Smooth muscle cell (in vitro differentiated cells): ENCODE results near the gene UBE2Q1. TPM values are rescaled to one million over a fixed set of nuclear protein-coding genes. Genes with fewer than 3 reads are reported as not detected.

Experiments
- DNase-seq: peaks from one replicate; lab custom pipeline; 2025; ENCODE audit not compliant: unreplicated experiment; lab: John Stamatoyannopoulos, UW
- H2AFZ ChIP-seq: fragments of 200-600 bp; sonication (generic); 2 replicates; pipeline ENCODE4 v1.6.0; 2016; ENCODE audit warnings: antibody characterized with exemption, low read depth, mild to moderate bottlenecking
- H3F3A ChIP-seq: fragments of 200-600 bp; sonication (generic); 2 replicates; pipeline ENCODE4 v1.6.0; 2017; ENCODE audit warnings: antibody characterized with exemption, low read depth
- H3K27ac ChIP-seq: fragments of 200-600 bp; sonication (generic); 2 replicates; pipeline ENCODE4 v1.5.1; 2016; ENCODE audit warnings: low read depth, mild to moderate bottlenecking
- H3K27me3 ChIP-seq: fragments of 200-600 bp; sonication (generic); 2 replicates; pipeline ENCODE4 v1.6.1; 2016; ENCODE audit warnings: low read depth, mild to moderate bottlenecking
- H3K36me3 ChIP-seq: fragments of 200-600 bp; sonication (generic); 2 replicates; pipeline ENCODE4 v1.5.1; 2016; ENCODE audit warnings: low read depth
- H3K4me1 ChIP-seq: fragments of 200-600 bp; sonication (generic); 2 replicates; pipeline ENCODE4 v1.5.1; 2016; ENCODE audit warnings: low read depth
- H3K4me2 ChIP-seq: fragments of 200-600 bp; sonication (generic); 2 replicates; pipeline ENCODE4 v1.6.0; 2016; ENCODE audit warnings: mild to moderate bottlenecking
- H3K4me3 ChIP-seq: fragments of 200-600 bp; sonication (generic); 2 replicates; pipeline ENCODE4 v1.5.1; 2016; ENCODE audit warnings: mild to moderate bottlenecking
- H3K79me2 ChIP-seq: fragments of 200-600 bp; sonication (generic); 2 replicates; pipeline ENCODE4 v1.6.0; 2016; ENCODE audit warnings: low read depth, mild to moderate bottlenecking
- H3K9ac ChIP-seq: fragments of 200-600 bp; sonication (generic); 2 replicates; pipeline ENCODE4 v1.6.0; 2016; ENCODE audit warnings: low read depth
- H3K9me3 ChIP-seq: fragments of 200-600 bp; sonication (generic); replicated peaks from 2 replicates; pipeline ENCODE4 v1.5.1; 2016; ENCODE audit warnings: low read depth
- H4K20me1 ChIP-seq: fragments of 200-600 bp; sonication (generic); 2 replicates; pipeline ENCODE4 v1.6.0; 2016; ENCODE audit warnings: low read depth
- WGBS: methylation state at CpG from one replicate; pipeline ENCODE4 v1.1.7; 2016; ENCODE audit warnings: low lambda C conversion rate; 5-methylcytosine and 5-hydroxymethylcytosine counted together
- polyA plus RNA-seq: library from polyadenylated mRNA; unstranded; fragments of >200 nt; fragmentation: Nextera tagmentation; extraction: Ambion mirVana; gene quantifications from 2 replicates; pipeline ENCODE4 v1.2.1, GENCODE V29; 2016
- total RNA-seq: library from RNA; depleted of rRNA; stranded (reverse); fragments of >200 nt; gene quantifications from 2 replicates; pipeline ENCODE4 v1.2.3, GENCODE V29; 2014
- TF ChIP-seq, protein P1 (sequence below): fragments of 200-600 bp; sonication (generic); IDR thresholded peaks from 2 replicates; pipeline ENCODE4 v1.5.1; 2017; ENCODE audit warnings: borderline replicate concordance, mild to moderate bottlenecking, antibody characterized with exemption; ENCODE audit not compliant: insufficient read depth, poor library complexity, severe bottlenecking

The UBE2Q1 gene
- total and polyA plus RNA-seq, 2 experiments from 2014 or later = 15.1 to 37.9 TPM

DNA sequence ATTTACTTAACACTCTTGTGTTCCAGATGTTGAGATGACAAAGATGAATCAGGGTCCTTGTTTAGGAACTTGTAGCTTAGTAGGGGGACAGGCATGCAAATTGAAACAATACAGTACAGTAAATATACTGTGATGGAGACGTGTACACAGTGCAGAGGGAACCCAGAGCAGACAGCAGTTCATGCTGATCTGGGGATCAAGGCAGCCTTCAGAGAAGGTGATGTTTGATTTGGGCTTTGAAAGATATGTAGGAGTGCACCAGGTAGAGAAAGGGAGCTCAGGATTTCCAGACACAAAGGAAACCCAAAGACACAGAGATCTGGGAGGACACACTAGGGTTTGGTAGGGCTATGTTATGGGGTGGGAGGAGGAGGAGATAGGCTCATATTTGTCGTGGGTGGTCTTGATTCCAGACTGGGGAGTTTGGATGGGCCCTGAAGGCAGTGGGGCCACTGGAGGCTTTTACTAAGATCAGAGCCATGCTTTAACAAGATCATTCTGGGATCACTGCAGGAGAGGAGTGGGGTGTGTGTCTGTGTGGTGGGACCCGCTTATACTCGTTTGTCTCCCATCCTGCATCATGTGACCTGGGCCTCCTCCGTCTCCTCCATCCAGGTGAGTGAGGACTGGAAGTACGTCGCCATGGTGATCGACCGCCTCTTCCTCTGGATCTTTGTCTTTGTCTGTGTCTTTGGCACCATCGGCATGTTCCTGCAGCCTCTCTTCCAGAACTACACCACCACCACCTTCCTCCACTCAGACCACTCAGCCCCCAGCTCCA is 16.9 kb upstream of the UBE2Q1 start:
- H3K9ac ChIP-seq = no peak overlapping the region
- TF ChIP-seq, protein P1, sequence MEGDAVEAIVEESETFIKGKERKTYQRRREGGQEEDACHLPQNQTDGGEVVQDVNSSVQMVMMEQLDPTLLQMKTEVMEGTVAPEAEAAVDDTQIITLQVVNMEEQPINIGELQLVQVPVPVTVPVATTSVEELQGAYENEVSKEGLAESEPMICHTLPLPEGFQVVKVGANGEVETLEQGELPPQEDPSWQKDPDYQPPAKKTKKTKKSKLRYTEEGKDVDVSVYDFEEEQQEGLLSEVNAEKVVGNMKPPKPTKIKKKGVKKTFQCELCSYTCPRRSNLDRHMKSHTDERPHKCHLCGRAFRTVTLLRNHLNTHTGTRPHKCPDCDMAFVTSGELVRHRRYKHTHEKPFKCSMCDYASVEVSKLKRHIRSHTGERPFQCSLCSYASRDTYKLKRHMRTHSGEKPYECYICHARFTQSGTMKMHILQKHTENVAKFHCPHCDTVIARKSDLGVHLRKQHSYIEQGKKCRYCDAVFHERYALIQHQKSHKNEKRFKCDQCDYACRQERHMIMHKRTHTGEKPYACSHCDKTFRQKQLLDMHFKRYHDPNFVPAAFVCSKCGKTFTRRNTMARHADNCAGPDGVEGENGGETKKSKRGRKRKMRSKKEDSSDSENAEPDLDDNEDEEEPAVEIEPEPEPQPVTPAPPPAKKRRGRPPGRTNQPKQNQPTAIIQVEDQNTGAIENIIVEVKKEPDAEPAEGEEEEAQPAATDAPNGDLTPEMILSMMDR = no peak
- no peaks in the 10 kb centered on the region for H4K20me1 ChIP-seq
- no peak overlapping the region for H3K4me3 ChIP-seq
- no peaks in the 10 kb centered on the region for H3K9me3 ChIP-seq
- H3K4me1 ChIP-seq = no peaks in the 10 kb centered on the region
- no peak overlapping the region for H2AFZ ChIP-seq
- H3K79me2 ChIP-seq = no peaks in the 10 kb centered on the region
- no peak for DNase-seq
- no peak overlapping the region for H3K4me2 ChIP-seq
- no peak overlapping the region for H3K27ac ChIP-seq
- peaks cover 2% of the 10 kb centered on the region for H3K27me3 ChIP-seq
- no peaks in the 10 kb centered on the region for H3F3A ChIP-seq
- no peaks in the 10 kb centered on the region for H3K36me3 ChIP-seq
- WGBS = 84% methylated on average over 10 of the region's 10 CpGs

DNA sequence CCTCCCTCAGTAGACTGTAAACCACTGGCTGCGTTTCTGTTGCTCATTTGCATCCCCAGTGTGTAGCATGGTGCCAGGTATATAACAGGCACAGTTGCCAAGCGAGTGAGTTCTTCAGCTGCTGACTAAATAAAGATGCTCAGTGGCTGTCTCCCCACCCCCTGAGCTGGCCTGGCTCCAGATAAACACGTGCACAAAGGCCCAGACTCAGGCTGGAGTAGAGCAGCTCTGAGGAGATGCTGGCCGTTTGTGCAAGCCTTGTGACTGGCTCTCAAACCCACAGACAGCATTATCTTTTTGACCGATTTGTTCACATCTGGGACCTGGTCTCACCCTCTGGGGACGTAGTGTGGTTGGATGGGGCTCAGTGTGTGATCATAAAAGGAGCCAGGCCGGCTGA is 16.3 kb upstream of the UBE2Q1 start:
- DNase-seq = no peak
- H4K20me1 ChIP-seq = no peaks in the 10 kb centered on the region
- no peaks in the 10 kb centered on the region for H3F3A ChIP-seq
- no peak overlapping the region for H2AFZ ChIP-seq
- no peaks in the 10 kb centered on the region for H3K79me2 ChIP-seq
- H3K36me3 ChIP-seq = no peaks in the 10 kb centered on the region
- H3K27me3 ChIP-seq = peaks cover 8% of the 10 kb centered on the region
- no peak overlapping the region for H3K4me3 ChIP-seq
- no peaks in the 10 kb centered on the region for H3K9me3 ChIP-seq
- no peak overlapping the region for H3K4me2 ChIP-seq
- 34% methylated on average over 7 of the region's 7 CpGs for WGBS
- no peak overlapping the region for H3K9ac ChIP-seq
- no peak overlapping the region for H3K27ac ChIP-seq
- H3K4me1 ChIP-seq = no peaks in the 10 kb centered on the region
- TF ChIP-seq, protein P1 = no peak

DNA sequence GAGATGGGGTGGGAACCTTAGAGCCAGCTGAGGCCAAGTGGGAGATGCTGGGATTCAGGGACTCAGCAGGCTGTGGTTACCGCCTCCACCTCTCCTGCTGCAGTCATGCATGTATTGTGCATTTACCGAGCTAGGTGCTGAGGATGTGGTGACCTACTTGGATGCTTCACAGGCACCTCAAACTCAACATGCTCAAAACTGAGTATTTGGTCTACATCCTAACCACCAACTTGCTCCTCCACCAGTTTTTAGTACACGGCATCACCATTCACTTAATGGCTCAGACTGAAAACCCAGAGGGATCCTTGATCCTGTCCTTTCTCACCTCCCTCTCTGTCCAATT is 14.7 kb upstream of the UBE2Q1 start:
- no peak overlapping the region for H3K4me3 ChIP-seq
- no peaks in the 10 kb centered on the region for H3K36me3 ChIP-seq
- no peak overlapping the region for H3K9ac ChIP-seq
- H3K27ac ChIP-seq = no peak overlapping the region
- no peak overlapping the region for H3K4me2 ChIP-seq
- H2AFZ ChIP-seq = no peak overlapping the region
- no peaks in the 10 kb centered on the region for H4K20me1 ChIP-seq
- no peaks in the 10 kb centered on the region for H3K79me2 ChIP-seq
- TF ChIP-seq, protein P1 = no peak
- no peaks in the 10 kb centered on the region for H3K9me3 ChIP-seq
- H3F3A ChIP-seq = no peaks in the 10 kb centered on the region
- 91% methylated on average over 3 of the region's 3 CpGs for WGBS
- H3K27me3 ChIP-seq = peaks cover 24% of the 10 kb centered on the region
- peaks cover under 1% of the 10 kb centered on the region for H3K4me1 ChIP-seq
- no peak for DNase-seq
